ENCODE measurements around the gene IGFBP7.

Gene IGFBP7

GRCh38 chr4:57119054-57119651 lies 9.0 kb upstream of the IGFBP7 start:
- peak; percentile 92 for DNase-seq (ENCODE audit: low read depth)
- peak overlapping the region; percentile 42 for H3K4me3 ChIP-seq (ENCODE audit: low read depth, low read length)

DNA sequence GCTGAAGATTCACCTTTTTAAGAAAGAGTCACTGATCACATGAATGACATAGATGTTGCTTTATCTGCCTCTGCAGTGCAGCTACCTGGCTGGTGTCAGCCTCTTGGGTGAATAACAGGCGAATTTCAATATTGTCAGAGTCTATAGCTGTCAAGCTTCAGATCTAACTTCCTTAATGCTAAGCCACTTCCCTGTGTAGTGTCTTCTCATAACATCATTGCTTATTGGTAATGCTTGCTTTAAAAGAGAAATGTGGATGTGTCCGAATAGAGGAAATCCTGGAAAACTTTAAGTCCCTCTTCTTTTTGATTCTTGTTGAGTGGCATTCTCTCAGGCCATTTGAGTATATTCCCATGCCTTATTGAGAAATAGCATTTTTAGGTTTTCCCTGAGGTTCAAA lies 7.3 kb upstream of the IGFBP7 start:
- TF ChIP-seq, protein P1, sequence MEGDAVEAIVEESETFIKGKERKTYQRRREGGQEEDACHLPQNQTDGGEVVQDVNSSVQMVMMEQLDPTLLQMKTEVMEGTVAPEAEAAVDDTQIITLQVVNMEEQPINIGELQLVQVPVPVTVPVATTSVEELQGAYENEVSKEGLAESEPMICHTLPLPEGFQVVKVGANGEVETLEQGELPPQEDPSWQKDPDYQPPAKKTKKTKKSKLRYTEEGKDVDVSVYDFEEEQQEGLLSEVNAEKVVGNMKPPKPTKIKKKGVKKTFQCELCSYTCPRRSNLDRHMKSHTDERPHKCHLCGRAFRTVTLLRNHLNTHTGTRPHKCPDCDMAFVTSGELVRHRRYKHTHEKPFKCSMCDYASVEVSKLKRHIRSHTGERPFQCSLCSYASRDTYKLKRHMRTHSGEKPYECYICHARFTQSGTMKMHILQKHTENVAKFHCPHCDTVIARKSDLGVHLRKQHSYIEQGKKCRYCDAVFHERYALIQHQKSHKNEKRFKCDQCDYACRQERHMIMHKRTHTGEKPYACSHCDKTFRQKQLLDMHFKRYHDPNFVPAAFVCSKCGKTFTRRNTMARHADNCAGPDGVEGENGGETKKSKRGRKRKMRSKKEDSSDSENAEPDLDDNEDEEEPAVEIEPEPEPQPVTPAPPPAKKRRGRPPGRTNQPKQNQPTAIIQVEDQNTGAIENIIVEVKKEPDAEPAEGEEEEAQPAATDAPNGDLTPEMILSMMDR (conservative IDR thresholded peaks at IDR 0.05; ENCODE audit: low read depth, low read length) = no peak
- no peak for DNase-seq (ENCODE audit: low read depth)
- no peak overlapping the region for H3K4me3 ChIP-seq (ENCODE audit: low read depth, low read length)

More at GRCh38 chr4:57119054-57119651, 9.0 kb upstream of the IGFBP7 start:
- TF ChIP-seq, protein P1 (conservative IDR thresholded peaks at IDR 0.05; ENCODE audit: low read depth, low read length) = no peak

GRCh38 chr4:57116245-57116644 lies 6.1 kb upstream of the IGFBP7 start:
- no peak for DNase-seq (ENCODE audit: low read depth)
- TF ChIP-seq, protein P1 (conservative IDR thresholded peaks at IDR 0.05; ENCODE audit: low read depth, low read length) = no peak
- no peak overlapping the region for H3K4me3 ChIP-seq (ENCODE audit: low read depth, low read length)

DNA sequence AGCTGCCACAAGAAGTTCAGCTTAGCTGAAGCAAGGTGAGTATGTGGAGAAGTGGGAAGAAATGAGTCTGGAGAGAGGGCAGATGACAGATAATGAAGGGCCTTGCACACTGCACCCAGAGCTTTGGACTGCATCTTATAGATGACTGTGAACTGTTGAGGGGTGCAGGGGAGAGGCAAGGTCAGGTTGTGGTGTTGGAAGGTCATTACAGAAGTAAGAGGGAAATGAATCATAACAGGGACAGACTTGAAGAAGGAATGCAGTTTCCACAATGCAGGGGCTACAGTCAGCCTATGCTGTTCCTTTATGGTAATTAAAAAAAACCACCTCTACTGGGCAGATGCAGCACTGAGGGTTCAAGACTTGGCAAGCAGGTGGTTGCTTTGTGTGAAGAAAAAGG lies 4.8 kb upstream of the IGFBP7 start:
- no peak overlapping the region for H3K4me3 ChIP-seq (ENCODE audit: low read depth, low read length)
- TF ChIP-seq, protein P1 (conservative IDR thresholded peaks at IDR 0.05; ENCODE audit: low read depth, low read length) = no peak
- peak; percentile 60 for DNase-seq (ENCODE audit: low read depth)

GRCh38 chr4:57113870-57114269 lies 3.7 kb upstream of the IGFBP7 start:
- TF ChIP-seq, protein P1 (conservative IDR thresholded peaks at IDR 0.05; ENCODE audit: low read depth, low read length) = no peak
- no peak overlapping the region for H3K4me3 ChIP-seq (ENCODE audit: low read depth, low read length)
- DNase-seq (ENCODE audit: low read depth) = no peak

GRCh38 chr4:57110640-57111511 lies 691 bp upstream of the IGFBP7 start:
- H3K4me3 ChIP-seq (ENCODE audit: low read depth, low read length) = peak overlapping the region; percentile 98
- peak; percentile 83 for DNase-seq (ENCODE audit: low read depth)
- TF ChIP-seq, protein P1 (conservative IDR thresholded peaks at IDR 0.05; ENCODE audit: low read depth, low read length) = no peak

Data from choroid plexus epithelial cell (primary cell).